ENCODE data around the gene LEP.

DNA sequence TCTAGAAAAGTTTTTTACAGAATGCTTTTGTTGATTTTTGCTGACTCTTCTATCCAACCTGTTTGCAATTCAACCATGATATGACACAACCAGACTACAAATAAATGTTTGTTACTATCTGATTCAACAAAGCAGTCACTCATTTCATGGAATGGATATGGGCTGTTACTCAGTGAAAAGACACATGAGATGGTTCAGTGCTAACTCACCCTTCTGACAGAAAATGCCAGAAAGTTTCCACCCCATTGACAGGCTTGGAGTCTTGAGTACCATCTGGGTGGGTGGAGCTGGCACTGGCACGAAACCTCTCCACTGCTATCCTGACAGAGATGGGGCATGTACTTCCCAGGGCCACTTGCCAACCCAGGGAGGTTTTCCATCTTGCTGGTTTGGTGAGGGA is 63.1 kb downstream of the LEP start:
- no peak for TF ChIP-seq POLR2A (IDR thresholded peaks at IDR 0.05)
- TF ChIP-seq CTCF (IDR thresholded peaks at IDR 0.05): no peak

Measured in uterus (tissue), 2 donors.